DOHH2 (cell line): ENCODE data around the gene CPD.

Experiments used
- H3F3A ChIP-seq: fragments of 200-600 bp; sonication (generic), shearing (Covaris generic); 2 replicates; pipeline ENCODE4 v1.6.0; 2016; ENCODE audit warnings: antibody characterized with exemption, mild to moderate bottlenecking; ENCODE audit not compliant: control insufficient read depth, insufficient read depth
- H3K27ac ChIP-seq: fragments of 200-600 bp; sonication (generic); 2 replicates; pipeline ENCODE4 v1.5.1; 2014; ENCODE audit warnings: low read depth, mild to moderate bottlenecking, low read length, moderate library complexity
- H3K27me3 ChIP-seq: fragments of 200-600 bp; sonication (generic); 2 replicates; pipeline ENCODE4 v1.6.1; 2014; ENCODE audit warnings: mild to moderate bottlenecking, low read length, mixed read lengths; ENCODE audit not compliant: control insufficient read depth
- H3K36me3 ChIP-seq: fragments of 200-600 bp; sonication (generic); 2 replicates; pipeline ENCODE4 v1.6.1; 2014; ENCODE audit warnings: mild to moderate bottlenecking, low read length, moderate library complexity, mixed read lengths; ENCODE audit not compliant: control insufficient read depth
- H3K4me1 ChIP-seq: fragments of 200-600 bp; sonication (generic); 2 replicates; pipeline ENCODE4 v1.6.1; 2014; ENCODE audit warnings: mild to moderate bottlenecking, low read length, mixed read lengths; ENCODE audit not compliant: control insufficient read depth
- H3K4me2 ChIP-seq: fragments of 200-600 bp; sonication (generic); 2 replicates; pipeline ENCODE4 v1.6.0; 2014; ENCODE audit warnings: mild to moderate bottlenecking, low read length, moderate library complexity
- H3K4me3 ChIP-seq: fragments of 200-600 bp; sonication (generic); 2 replicates; pipeline ENCODE4 v1.5.1; 2014; ENCODE audit warnings: mild to moderate bottlenecking, low read length, mixed read lengths
- H3K79me2 ChIP-seq: fragments of 200-600 bp; sonication (generic); 2 replicates; pipeline ENCODE4 v1.6.1; 2014; ENCODE audit warnings: mild to moderate bottlenecking, low read length, mixed read lengths; ENCODE audit not compliant: control insufficient read depth
- H3K9me2 ChIP-seq: fragments of 200-600 bp; sonication (generic); replicated peaks from 2 replicates; pipeline ENCODE4 v1.6.1; 2014; ENCODE audit warnings: mild to moderate bottlenecking, low read length, mixed read lengths; ENCODE audit not compliant: control insufficient read depth
- H3K9me3 ChIP-seq: fragments of 200-600 bp; sonication (generic); 2 replicates; pipeline ENCODE4 v1.6.1; 2014; ENCODE audit warnings: antibody characterized with exemption, low read length, mixed read lengths; ENCODE audit not compliant: control insufficient read depth, insufficient read depth
- H4K20me1 ChIP-seq: fragments of 200-600 bp; sonication (generic); 2 replicates; pipeline ENCODE4 v1.6.0; 2014; ENCODE audit warnings: low read depth, mild to moderate bottlenecking, antibody characterized with exemption, low read length, moderate library complexity; ENCODE audit not compliant: control insufficient read depth, insufficient read depth
- EZH2phosphoT487 ChIP-seq: fragments of 200-600 bp; sonication (generic); IDR thresholded peaks from 2 replicates; pipeline ENCODE4 v1.6.1; 2017; ENCODE audit warnings: borderline replicate concordance, mild to moderate bottlenecking, antibody characterized with exemption, low read length, moderate library complexity, mixed read lengths
- TF ChIP-seq, protein P1 (sequence below): fragments of 200-600 bp; sonication (generic); IDR thresholded peaks from one replicate; pipeline ENCODE4 v1.5.1; 2014; ENCODE audit warnings: antibody characterized with exemption, mild to moderate bottlenecking, low read depth, low read length; ENCODE audit not compliant: poor library complexity, severe bottlenecking

Gene CPD

GRCh38 chr17:30483159-30483558 lies 104.4 kb downstream of the CPD start:
- Histone ChIP-seq H3K9me3 (no peaks in the 10 kb centered on the region), H3K27me3 (no peaks in the 10 kb centered on the region), H3K4me1 (peaks cover 10% of the 10 kb centered on the region), H3K79me2 (peaks cover 38% of the 10 kb centered on the region), H3F3A (peaks cover 5% of the 10 kb centered on the region; the same call in 1 of the 2 replicates), H3K27ac (no peak overlapping the region), H3K4me2 (no peak overlapping the region), H3K4me3 (no peak overlapping the region), H4K20me1 (no peaks in the 10 kb centered on the region), H3K36me3 (peaks cover 89% of the 10 kb centered on the region), H3K9me2 (no peaks in the 10 kb centered on the region)
- TF ChIP-seq, protein P1, sequence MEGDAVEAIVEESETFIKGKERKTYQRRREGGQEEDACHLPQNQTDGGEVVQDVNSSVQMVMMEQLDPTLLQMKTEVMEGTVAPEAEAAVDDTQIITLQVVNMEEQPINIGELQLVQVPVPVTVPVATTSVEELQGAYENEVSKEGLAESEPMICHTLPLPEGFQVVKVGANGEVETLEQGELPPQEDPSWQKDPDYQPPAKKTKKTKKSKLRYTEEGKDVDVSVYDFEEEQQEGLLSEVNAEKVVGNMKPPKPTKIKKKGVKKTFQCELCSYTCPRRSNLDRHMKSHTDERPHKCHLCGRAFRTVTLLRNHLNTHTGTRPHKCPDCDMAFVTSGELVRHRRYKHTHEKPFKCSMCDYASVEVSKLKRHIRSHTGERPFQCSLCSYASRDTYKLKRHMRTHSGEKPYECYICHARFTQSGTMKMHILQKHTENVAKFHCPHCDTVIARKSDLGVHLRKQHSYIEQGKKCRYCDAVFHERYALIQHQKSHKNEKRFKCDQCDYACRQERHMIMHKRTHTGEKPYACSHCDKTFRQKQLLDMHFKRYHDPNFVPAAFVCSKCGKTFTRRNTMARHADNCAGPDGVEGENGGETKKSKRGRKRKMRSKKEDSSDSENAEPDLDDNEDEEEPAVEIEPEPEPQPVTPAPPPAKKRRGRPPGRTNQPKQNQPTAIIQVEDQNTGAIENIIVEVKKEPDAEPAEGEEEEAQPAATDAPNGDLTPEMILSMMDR, result no peak
- TF ChIP-seq EZH2phosphoT487, result no peak

- Histone ChIP-seq H3K27ac (no peak overlapping the region), H3K9me3 (no peaks in the 10 kb centered on the region), H3K79me2 (no peaks in the 10 kb centered on the region), H3K36me3 (peaks cover 88% of the 10 kb centered on the region), H3K4me1 (no peaks in the 10 kb centered on the region), H4K20me1 (no peaks in the 10 kb centered on the region), H3F3A (peaks cover 6% of the 10 kb centered on the region; the same call in 1 of the 2 replicates), H3K27me3 (no peaks in the 10 kb centered on the region), H3K9me2 (no peaks in the 10 kb centered on the region), H3K4me3 (no peak overlapping the region), H3K4me2 (no peak overlapping the region)
- no peak for TF ChIP-seq EZH2phosphoT487
- TF ChIP-seq, protein P1, result no peak
Observed at GRCh38 chr17:30493780-30494179, 115.1 kb downstream of the CPD start.

- Histone ChIP-seq H3K27me3 (no peaks in the 10 kb centered on the region), H4K20me1 (no peaks in the 10 kb centered on the region), H3K27ac (no peak overlapping the region), H3K79me2 (no peaks in the 10 kb centered on the region), H3K9me2 (no peaks in the 10 kb centered on the region), H3K4me1 (no peaks in the 10 kb centered on the region), H3F3A (no peaks in the 10 kb centered on the region), H3K9me3 (no peaks in the 10 kb centered on the region), H3K36me3 (peaks cover 81% of the 10 kb centered on the region), H3K4me2 (no peak overlapping the region), H3K4me3 (no peak overlapping the region)
- TF ChIP-seq EZH2phosphoT487, result no peak
Observed at GRCh38 chr17:30495586-30495985, 116.9 kb downstream of the CPD start.

DNA sequence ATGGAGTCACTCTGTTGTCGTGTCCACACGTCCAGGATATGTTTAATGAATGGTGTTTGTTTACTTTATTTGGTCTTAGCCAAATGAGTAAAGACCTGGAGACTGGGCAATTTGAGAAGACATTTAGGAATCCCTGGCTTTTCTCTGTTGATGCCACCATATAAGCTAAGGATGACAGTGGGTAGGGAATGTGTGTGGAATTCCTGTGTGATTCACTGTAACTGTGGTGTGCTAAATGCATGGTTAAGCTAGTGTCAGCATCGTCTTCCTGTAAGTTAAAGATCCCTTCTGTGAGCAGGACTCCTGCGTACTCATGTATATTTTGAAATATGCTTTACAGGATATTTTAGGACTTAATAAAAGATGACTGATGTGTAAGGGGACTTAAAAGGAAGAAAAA lies 124.8 kb downstream of the CPD start:
- Histone ChIP-seq H3K36me3 (peaks cover 55% of the 10 kb centered on the region), H3K4me1 (no peaks in the 10 kb centered on the region), H3K9me2 (no peaks in the 10 kb centered on the region), H3K27me3 (no peaks in the 10 kb centered on the region), H3F3A (peaks cover 5% of the 10 kb centered on the region; the same call in 1 of the 2 replicates), H3K79me2 (no peaks in the 10 kb centered on the region), H3K4me3 (no peak overlapping the region), H3K27ac (no peak overlapping the region), H3K9me3 (no peaks in the 10 kb centered on the region), H3K4me2 (no peak overlapping the region), H4K20me1 (no peaks in the 10 kb centered on the region)
- TF ChIP-seq EZH2phosphoT487, result no peak
- TF ChIP-seq, protein P1, result no peak
